ENCODE measurements around the gene TTC38.
A peak's percentile ranks its signal among the peaks of the same experiment; 100 is the strongest.
"Not testable (repeated sequence)": the region's sequence is repeated elsewhere in the genome, so short reads cannot be mapped to it uniquely, and the experiment has no call there.

Gene TTC38

DNA sequence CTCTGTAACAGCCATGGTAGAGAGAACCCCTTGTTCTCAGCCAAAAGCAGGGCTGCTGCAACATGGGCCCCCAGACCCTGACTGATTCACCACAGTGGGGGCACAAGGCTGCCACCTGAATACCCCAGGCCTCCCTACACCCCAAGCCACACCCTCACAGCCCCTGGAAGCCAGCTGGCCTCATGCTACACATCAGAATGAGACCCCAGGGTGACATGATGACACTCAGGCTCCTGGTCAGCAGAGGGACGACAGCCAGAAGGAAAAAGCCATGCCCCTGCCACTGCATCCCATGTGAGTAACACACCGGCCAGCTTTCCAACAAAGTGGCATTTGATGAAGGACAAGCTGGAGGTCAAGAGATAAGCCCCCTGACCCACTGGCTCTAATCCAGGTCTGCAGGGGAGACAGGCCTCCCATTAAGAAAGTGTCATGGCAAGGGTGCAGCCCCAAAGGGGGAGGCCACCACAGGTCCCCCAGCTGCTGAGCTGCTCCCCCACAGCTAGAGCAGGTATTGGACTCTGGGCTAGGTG lies 20.3 kb upstream of the TTC38 start:
- no peak for DNase-seq

DNA sequence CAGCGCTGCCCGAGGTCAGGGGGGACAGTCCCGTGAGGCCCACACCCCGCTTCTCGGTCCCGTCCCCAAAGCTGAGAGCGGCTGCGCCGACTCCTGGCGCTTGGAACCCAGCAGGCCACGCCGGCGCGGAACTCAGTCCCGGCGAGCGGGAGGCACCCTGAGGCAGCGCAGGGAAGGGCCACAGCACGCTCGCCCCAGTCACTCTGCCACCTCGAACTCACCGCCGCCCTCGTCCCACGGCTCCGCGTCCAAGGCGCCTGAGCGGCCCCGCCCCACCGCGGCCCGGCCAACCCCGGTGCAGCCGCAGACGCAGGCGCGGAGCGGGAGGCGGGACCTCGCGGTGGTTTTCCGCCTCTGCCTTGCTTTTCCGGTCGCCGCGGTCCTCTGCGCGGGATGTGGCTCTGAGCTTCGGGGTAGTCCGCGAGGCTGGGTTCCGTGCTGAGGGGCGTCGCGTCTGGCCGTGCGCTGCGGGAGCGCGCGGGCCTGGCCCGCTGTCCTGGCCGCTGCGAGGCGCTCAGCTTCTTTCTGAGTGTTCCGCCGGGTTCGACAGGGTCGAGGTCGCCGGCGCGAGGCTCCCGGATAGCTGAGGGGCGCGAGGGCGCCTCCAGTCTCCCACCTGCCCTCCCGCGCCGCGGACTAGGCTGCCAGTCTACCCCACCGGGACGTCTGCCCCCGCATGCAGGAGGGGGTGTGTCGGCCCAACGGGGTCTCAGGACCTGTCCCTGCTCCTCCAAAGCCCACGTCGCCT lies 17.6 kb upstream of the TTC38 start, which contains the start of gene CDPF1:
TSS of gene CDPF1 (minus strand) at position 259 of the 748 bp plus-strand sequence. CDS start 2,009 bp downstream, outside the sequence.
- peak; percentile 97 for DNase-seq

DNA sequence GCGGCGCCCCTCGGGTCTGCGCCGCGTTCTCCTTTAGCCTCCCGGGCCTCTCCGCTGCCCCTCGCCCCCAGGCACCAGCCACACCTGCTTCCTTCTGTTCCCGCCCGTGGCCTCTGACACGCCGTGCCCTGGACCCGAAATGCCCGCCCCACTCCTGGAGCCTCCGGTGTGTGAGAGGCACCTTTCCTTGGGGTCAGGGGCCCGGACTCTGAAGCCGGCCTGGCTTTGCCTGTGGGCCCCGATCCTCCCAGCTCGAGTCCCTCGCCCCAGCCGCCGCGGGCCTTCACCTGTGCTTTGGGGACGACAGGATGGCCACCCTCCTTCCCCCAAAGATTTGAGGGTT lies 17.1 kb upstream of the TTC38 start:
- DNase-seq, result peak; percentile 67

GRCh38 chr22:46251266-46251665 lies 16.5 kb upstream of the TTC38 start:
- DNase-seq, result no peak

- no peak for DNase-seq
Observed at GRCh38 chr22:46251816-46252380, 15.9 kb upstream of the TTC38 start.

- DNase-seq, result no peak
Observed at GRCh38 chr22:46256358-46256958, 11.3 kb upstream of the TTC38 start.

- no peak for DNase-seq
Observed at GRCh38 chr22:46259374-46259773, 8.4 kb upstream of the TTC38 start.

- DNase-seq, result no peak
Observed at GRCh38 chr22:46260038-46260437, 7.8 kb upstream of the TTC38 start.

DNA sequence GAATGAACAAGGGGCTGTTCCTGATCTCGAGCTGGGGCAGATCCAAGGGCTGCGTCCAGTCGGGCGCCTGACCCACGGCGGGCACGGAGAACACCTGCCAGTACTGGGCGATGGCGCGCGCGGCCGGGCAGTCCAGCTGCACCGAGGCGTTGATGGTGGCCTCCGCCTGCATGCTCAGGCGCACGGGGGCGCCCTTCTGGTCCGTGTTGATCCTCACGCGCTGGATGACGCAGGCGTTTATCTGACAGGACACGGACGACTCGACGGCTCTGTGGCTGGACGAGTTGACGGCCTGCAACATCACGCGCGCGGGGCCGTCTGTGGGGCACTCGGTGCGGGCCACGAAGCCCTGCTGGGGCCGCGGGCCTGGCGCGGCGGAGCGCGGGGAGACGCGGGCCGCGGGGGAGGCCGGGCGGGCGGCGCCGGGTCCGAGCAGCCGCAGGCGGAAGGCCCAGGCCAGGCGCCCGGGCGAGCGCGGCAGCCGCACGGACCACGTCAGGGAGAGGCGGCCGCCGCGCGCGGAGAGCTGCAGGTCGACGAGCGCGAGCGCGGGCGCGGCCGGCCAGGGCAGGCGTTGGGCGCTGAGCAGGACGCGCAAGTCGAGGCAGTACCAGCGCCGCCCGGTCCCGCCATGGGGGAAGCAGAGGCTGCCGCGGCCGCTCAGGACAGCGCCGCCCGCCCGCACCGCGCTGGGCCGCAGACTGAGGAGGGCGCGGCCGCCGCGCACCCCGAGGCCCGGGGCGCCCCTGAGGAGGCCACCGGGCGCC lies 5.2 kb upstream of the TTC38 start:
- peak; percentile 69 for DNase-seq

- DNase-seq, result no peak
Observed at GRCh38 chr22:46263216-46263590, 4.6 kb upstream of the TTC38 start, which contains the start of gene PKDREJ. TSS of gene PKDREJ (minus strand) at chr22:46263343. CDS start at chr22:46263322, 21 bp downstream.

DNA sequence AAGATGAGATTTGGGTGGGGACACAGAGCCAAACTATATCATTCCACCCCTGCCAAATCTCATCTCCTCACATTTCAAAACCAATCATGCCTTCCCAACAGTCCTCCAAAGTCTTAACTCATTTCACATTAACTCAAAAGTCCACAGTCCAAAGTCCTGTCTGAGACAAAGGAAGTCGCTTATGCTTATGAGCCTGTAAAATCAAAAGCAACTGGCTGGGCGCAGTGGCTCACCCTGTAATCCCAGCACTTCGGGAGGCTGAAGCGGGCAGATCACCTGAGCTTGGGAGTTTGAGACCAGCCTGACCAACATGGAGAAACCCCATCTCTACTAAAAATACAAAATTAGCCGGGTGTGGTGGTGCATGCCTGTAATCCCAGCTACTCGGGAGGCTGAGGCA lies 3.3 kb upstream of the TTC38 start:
- not testable (repeated sequence) for DNase-seq

GRCh38 chr22:46265627-46266026 lies 2.2 kb upstream of the TTC38 start:
- DNase-seq, result not testable (repeated sequence)

- DNase-seq, result no peak
Observed at GRCh38 chr22:46269564-46269963, 1.8 kb downstream of the TTC38 start.

DNA sequence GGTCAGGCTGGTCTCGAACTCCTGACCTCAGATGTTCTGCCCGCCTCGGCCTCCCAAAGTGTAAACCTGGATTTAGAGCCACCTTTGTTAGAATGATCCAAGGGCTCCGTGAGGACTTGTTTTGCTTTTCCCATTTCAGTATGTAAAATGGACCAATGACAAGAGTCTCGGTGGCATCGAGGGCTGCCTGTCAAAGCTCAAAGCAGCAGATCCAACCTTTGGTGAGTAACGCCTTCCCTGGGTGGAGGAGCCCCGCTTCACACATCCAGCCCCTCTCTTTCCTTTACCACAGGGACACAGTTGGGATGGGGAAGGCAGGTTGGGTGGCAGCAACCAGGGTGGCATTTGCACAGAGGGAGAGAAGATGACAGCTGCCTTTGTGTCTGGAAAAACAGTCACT lies 4.4 kb downstream of the TTC38 start:
- no peak for DNase-seq

DNA sequence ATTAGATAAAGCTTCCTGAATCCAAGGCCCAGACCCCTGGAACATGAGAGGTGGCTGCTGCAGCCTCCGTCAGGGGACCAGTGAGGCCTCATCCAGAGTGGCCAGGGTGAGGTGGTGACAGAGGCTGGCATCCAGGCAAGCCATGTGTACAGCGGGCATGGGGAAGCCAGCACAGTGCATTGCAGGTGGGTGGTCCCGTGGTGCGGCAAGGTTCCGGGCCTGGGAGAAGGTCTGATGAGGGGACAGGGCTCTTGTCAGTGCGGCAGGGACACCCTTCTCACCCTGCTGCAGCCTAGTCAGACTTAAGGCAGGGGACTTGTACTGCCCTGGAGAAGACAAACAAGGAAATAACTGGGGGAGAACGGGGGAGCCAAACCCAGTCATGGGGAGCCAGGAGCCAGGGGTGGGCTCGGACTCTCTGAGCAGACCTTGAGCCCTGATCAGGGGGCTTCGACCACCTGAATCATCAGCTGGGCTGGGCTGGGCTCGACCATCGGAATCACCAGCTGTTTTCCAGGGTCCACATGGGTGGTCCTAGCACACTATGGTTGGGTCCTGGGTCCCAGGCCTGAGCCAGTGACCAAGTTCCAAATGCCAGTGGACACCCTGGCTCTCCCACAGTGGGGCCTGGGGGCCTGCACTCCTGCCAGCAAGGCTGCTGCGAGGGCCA lies 5.1 kb downstream of the TTC38 start:
- DNase-seq, result no peak

GRCh38 chr22:46273432-46274148 lies 5.8 kb downstream of the TTC38 start:
- DNase-seq, result no peak

DNA sequence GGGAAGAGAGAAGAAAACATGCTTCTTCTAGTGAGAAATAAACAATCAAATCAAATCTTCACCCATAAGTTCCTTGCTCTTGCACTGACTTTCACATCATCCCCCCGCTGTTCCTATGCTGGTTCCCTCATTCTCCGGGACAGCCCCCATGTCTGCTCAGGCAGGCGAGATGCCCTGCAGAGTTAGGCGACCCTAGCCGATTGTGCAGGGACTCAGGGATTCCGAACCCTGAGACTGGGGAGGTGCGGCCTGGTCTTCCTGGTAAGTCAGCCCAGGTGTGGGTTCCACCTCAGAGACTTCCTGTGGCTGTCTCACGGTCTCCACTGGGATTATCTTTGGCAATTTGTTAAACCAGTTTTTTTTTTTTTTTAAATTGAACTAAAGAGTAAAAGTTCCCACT lies 6.6 kb downstream of the TTC38 start:
- no peak for DNase-seq

- no peak for DNase-seq
Observed at GRCh38 chr22:46275455-46276122, 7.8 kb downstream of the TTC38 start.

DNA sequence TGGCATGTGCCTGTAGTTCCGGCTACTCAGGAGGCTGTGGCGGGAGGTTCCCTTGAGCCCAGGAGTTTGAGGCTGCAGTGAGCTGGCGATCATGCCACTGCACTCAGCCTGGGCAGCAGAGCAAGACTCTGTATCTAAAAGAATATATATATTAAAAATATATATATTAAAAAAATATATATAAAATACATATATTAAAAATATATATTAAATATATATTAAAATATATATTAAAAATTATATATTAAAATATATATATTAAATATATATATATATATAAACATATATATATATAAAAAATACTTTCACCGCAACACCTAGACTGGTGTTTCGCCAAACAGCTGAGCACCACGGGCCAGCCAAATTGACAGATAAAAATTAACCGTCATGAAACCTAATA lies 8.8 kb downstream of the TTC38 start:
- DNase-seq, result no peak

GRCh38 chr22:46278656-46279645 lies 11.1 kb downstream of the TTC38 start:
- DNase-seq, result no peak
